ENCODE results near the gene ANKRD37. TPM values are rescaled to one million over a fixed set of nuclear protein-coding genes. Genes with fewer than 3 reads are reported as not detected.
"Not testable (repeated sequence)": the region's sequence is repeated elsewhere in the genome, so short reads cannot be mapped to it uniquely, and the experiment has no call there.

Gene ANKRD37
- total RNA-seq = 10 to 100 TPM; 10.0 to 13.9 TPM

- Mint-ChIP-seq H3K4me3 (peak within 1 kb of the TSS; percentile 93), H3K27me3 (no peaks in the 10 kb centered on the region), H3K27ac (peak within 1 kb of the TSS; percentile 86 to 97), H3K36me3 (peaks cover 13% of the 10 kb centered on the region), H3K4me1 (ENCODE audit: low read depth in 2 of 2) (peaks cover 18 to 20% of the 10 kb centered on the region in 2 donors), H3K9me3 (no peaks in the 10 kb centered on the region)
- DNase-seq (ENCODE audit: low spot score) = no peak
- no peak for ATAC-seq
Observed at GRCh38 chr4:185396724-185397385, at the start of gene ANKRD37. Gene ANKRD37, plus strand, starts transcription at chr4:185396841. Its CDS starts 83 bp downstream, at chr4:185396924.

DNA sequence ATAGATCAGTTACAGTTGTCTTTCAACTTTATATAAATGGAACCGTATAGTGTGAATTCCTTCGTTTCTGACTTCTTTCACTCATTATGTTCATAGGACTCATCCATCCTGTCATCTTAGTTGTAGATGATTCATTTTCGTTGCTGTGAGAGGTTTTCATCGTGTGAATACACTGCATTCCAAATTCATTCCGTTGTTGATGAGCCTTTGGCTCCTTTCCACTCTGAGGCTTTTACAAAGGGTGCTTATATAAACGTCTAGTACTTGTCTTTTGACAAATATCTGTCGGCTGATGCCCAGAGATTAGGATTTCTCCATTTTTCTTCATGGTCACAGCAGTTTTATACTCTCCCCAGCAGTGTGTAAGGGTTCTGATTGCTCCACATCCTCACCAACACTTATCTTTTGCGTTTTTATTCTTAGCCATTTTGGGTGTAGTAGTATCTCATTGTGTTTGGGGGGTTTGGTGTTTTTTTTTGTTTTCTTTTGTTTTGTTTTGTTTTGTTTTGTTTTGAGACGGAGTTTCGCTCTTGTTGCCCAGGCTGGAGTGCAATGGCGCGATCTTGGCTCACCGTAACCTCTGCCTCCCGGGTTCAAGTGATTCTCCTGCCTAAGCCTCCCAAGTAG is 49.6 kb upstream of the ANKRD37 start:
- peaks cover 15 to 28% of the 10 kb centered on the region in 2 donors for H3K4me1 Mint-ChIP-seq (ENCODE audit: low read depth in 2 of 2)
- H3K9me3 Mint-ChIP-seq = no peaks in the 10 kb centered on the region
- DNase-seq (ENCODE audit: low spot score) = no peak
- H3K4me3 Mint-ChIP-seq = no peak overlapping the region
- ATAC-seq = no peak
- H3K36me3 Mint-ChIP-seq = peaks cover 29% of the 10 kb centered on the region
- no peak overlapping the region for H3K27ac Mint-ChIP-seq
- H3K27me3 Mint-ChIP-seq = no peaks in the 10 kb centered on the region

DNA sequence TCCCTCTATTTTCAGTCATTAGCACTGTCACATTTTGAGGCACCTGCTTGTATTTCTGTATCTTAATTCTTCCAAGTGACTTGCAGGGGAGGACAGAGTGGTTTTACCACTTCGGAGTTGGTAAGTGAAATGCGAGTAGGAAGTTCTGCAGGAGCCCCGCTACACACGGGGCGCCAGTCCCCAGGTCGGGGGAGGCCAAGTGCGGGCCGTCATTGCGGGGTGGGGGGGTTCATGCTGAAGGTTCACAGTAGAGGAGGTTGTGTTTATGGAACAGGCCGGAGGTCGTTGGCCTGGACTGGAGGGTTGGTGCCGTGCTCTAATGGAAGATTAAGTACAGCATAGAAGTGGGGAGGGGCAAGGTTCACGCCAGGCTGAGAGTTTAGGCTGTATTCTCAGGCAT is 45.0 kb upstream of the ANKRD37 start:
- Mint-ChIP-seq H3K27me3 (no peaks in the 10 kb centered on the region), H3K36me3 (peaks cover 30% of the 10 kb centered on the region), H3K27ac (no peak overlapping the region)

GRCh38 chr4:185352202-185352601 is 44.4 kb upstream of the ANKRD37 start:
- H3K27ac Mint-ChIP-seq = no peak overlapping the region
- no peak for DNase-seq (ENCODE audit: low spot score)
- peaks cover 25% of the 10 kb centered on the region for H3K36me3 Mint-ChIP-seq
- no peak overlapping the region for H3K4me3 Mint-ChIP-seq
- no peaks in the 10 kb centered on the region for H3K27me3 Mint-ChIP-seq
- ATAC-seq = no peak
- peaks cover 0 to 4% of the 10 kb centered on the region in 2 donors for H3K4me1 Mint-ChIP-seq (ENCODE audit: low read depth in 2 of 2)
- no peaks in the 10 kb centered on the region for H3K9me3 Mint-ChIP-seq

More for the DNA sequence above, 45.0 kb upstream of the ANKRD37 start:
- no peaks in the 10 kb centered on the region for H3K9me3 Mint-ChIP-seq
- H3K4me3 Mint-ChIP-seq = no peak overlapping the region
- peaks cover 0 to 4% of the 10 kb centered on the region in 2 donors for H3K4me1 Mint-ChIP-seq (ENCODE audit: low read depth in 2 of 2)
- DNase-seq (ENCODE audit: low spot score) = no peak
- ATAC-seq = no peak

DNA sequence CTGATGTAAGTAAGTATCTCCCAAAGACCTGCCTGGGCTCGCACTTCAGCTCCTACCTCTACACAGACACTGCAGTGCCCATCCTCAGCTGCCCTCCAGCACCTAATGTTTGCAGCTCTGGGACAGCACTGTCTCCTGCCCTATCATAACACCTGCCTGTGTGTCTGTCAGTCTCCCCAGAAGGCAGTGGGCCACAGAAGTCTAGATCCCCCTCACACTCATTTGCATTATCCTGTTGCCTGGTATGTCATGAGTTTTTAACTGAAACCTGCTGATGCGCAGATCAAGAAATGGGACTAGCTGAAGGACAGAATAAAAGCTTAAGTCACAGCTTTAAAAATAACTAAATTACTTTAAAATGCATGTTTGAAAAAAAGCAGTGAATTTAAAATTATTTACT is 43.9 kb upstream of the ANKRD37 start:
- DNase-seq (ENCODE audit: low spot score) = no peak

DNA sequence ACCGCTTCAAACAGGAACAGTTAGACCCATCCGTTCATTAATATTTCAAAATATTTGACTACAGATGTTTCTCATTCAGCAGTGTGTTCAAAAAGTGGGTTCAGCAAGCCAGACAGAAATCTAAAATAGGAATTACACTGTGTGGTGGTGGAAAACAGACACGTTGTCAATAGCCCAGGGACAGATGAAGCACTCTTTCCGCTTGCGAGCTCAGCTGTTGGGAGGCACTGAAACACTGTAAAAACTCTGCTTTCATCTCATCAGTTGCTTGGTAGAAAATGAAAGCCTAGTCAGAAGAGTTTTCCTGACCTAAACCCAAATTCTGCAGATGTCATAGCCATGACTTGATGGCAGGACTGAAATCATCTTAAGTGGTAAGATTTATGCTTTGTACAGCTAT is 39.4 kb upstream of the ANKRD37 start:
- Mint-ChIP-seq H3K27me3 (no peaks in the 10 kb centered on the region), H3K36me3 (peaks cover 5% of the 10 kb centered on the region)
- ATAC-seq = no peak

More for the DNA sequence above, 43.9 kb upstream of the ANKRD37 start:
- no peak overlapping the region for H3K4me3 Mint-ChIP-seq
- peaks cover 0 to 4% of the 10 kb centered on the region in 2 donors for H3K4me1 Mint-ChIP-seq (ENCODE audit: low read depth in 2 of 2)
- peaks cover 21% of the 10 kb centered on the region for H3K36me3 Mint-ChIP-seq
- H3K27ac Mint-ChIP-seq = no peak overlapping the region
- ATAC-seq = no peak
- no peaks in the 10 kb centered on the region for H3K27me3 Mint-ChIP-seq
- no peaks in the 10 kb centered on the region for H3K9me3 Mint-ChIP-seq

DNA sequence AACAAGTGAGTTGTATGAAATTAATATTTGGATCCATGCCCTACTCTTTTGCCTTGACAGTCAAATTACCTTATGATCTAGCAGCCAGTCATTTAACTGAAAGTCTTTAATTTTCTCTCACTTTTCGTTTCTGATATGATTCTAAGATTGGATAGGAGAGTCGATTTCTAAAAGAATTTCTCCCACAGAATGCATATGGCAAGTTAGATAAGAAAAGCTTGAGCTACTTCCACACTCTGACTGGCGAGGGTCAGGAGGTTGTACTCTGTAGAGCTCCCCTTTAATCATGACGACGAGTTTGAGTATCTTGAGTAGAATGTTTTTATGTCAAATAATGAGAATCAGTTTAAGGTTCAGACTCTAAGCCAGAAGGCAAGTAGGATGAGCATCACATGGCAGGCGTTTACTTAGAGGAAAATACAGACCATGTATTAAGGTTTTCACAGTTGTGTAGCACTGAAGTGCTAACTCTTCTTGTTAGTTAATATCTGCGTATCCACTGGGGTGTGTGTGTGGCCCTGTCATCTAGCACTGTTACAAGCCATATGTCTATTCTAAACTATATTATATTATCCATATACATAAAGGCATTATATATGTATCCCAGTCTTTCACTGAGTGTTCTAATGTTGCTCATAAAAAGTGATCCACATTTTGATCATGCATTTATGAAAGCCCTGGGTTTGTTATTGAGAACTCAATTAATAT is 38.8 kb upstream of the ANKRD37 start:
- Mint-ChIP-seq H3K27ac (no peak overlapping the region), H3K4me3 (no peak overlapping the region), H3K27me3 (no peaks in the 10 kb centered on the region)

More for the DNA sequence above, 39.4 kb upstream of the ANKRD37 start:
- no peak overlapping the region for H3K27ac Mint-ChIP-seq
- H3K4me3 Mint-ChIP-seq = no peak overlapping the region
- H3K4me1 Mint-ChIP-seq (ENCODE audit: low read depth in 2 of 2) = peaks cover 0 to 4% of the 10 kb centered on the region in 2 donors
- no peaks in the 10 kb centered on the region for H3K9me3 Mint-ChIP-seq
- no peak for DNase-seq (ENCODE audit: low spot score)

GRCh38 chr4:185358514-185358913 is 38.1 kb upstream of the ANKRD37 start:
- Mint-ChIP-seq H3K27ac (no peak overlapping the region), H3K36me3 (no peaks in the 10 kb centered on the region), H3K4me3 (no peak overlapping the region), H3K4me1 (ENCODE audit: low read depth in 2 of 2) (no peaks in the 10 kb centered on the region), H3K27me3 (no peaks in the 10 kb centered on the region), H3K9me3 (no peaks in the 10 kb centered on the region)
- DNase-seq (ENCODE audit: low spot score) (no peak), ATAC-seq (no peak)

More for the DNA sequence above, 38.8 kb upstream of the ANKRD37 start:
- H3K36me3 Mint-ChIP-seq = no peaks in the 10 kb centered on the region
- DNase-seq (ENCODE audit: low spot score) (no peak), ATAC-seq (no peak)
- no peaks in the 10 kb centered on the region for H3K9me3 Mint-ChIP-seq
- no peaks in the 10 kb centered on the region for H3K4me1 Mint-ChIP-seq (ENCODE audit: low read depth in 2 of 2)

DNA sequence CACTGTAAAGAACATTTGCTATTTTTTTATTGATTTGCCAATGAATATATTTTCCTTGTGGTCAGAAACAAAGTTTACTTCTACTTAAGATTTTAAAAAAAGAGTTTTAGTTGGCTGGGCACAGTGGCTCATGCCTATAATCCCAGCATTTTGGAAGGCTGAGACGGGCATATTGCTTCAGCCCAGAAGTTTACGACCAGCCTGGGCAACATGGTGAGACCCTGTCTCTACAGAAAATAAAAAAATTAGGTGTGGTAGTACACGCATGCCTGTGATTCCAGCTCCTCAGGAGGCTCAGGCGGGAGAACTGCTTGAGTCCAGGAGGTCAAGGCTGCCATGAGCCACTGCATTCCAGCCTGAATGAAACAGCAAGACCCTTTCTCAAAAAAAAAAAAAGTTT is 37.7 kb upstream of the ANKRD37 start:
- Mint-ChIP-seq H3K4me1 (ENCODE audit: low read depth in 2 of 2) (no peaks in the 10 kb centered on the region), H3K9me3 (no peaks in the 10 kb centered on the region), H3K4me3 (no peak overlapping the region), H3K36me3 (no peaks in the 10 kb centered on the region), H3K27ac (no peak overlapping the region), H3K27me3 (no peaks in the 10 kb centered on the region)
- DNase-seq (ENCODE audit: low spot score) = no peak
- no peak for ATAC-seq

GRCh38 chr4:185359767-185360446 is 36.7 kb upstream of the ANKRD37 start:
- no peak for DNase-seq (ENCODE audit: low spot score)
- Mint-ChIP-seq H3K9me3 (no peaks in the 10 kb centered on the region), H3K36me3 (no peaks in the 10 kb centered on the region), H3K4me3 (no peak overlapping the region), H3K27ac (no peak overlapping the region), H3K27me3 (no peaks in the 10 kb centered on the region), H3K4me1 (ENCODE audit: low read depth in 2 of 2) (no peaks in the 10 kb centered on the region)
- ATAC-seq = no peak

DNA sequence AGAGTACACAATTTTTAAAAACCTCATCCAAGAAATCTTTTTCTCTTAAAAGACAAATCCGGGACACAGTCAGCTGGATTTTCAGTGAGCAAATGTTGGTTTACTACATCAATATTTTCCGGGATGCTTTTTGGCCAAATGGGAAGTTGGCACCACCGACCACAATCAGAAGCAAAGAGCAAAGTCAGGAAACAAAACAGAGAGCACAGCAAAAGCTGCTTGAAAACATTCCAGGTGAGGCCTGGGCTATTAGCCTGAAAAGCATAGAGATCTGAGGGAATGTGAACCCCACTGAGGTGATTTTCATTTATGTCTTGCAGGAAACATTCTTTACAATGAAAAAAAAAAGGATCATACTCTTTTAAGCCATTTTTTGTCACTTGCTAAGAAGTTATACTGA is 34.8 kb upstream of the ANKRD37 start:
- Mint-ChIP-seq H3K27me3 (no peaks in the 10 kb centered on the region), H3K4me3 (no peak overlapping the region), H3K4me1 (ENCODE audit: low read depth in 2 of 2) (no peaks in the 10 kb centered on the region), H3K9me3 (no peaks in the 10 kb centered on the region), H3K27ac (no peak overlapping the region), H3K36me3 (no peaks in the 10 kb centered on the region)
- ATAC-seq = no peak
- DNase-seq (ENCODE audit: low spot score) = no peak

- DNase-seq (ENCODE audit: low spot score); H3K27me3 Mint-ChIP-seq; H3K4me1 Mint-ChIP-seq (ENCODE audit: low read depth in 2 of 2); H3K36me3 Mint-ChIP-seq; ATAC-seq; H3K4me3 Mint-ChIP-seq; H3K27ac Mint-ChIP-seq; H3K9me3 Mint-ChIP-seq: not testable (repeated sequence)
Observed at GRCh38 chr4:185362570-185362969, 34.1 kb upstream of the ANKRD37 start.

DNA sequence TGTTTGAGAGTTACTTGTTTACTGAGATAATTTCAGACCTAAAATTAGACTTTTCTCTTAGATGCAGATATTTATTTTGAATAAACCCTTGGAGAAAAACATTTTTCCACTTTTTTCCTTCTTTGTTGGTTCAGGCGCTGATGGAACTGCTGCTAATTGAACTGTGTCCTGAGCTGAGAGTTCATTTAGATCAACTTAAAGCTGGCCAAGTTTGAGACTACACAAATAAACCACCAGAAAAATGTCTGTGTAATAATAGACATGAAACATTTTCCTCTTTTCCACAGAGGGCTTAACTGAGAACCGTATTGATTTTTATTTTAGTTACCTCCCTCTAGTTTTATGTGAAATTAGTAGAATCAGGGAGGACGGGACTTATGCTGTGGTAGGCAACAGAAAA is 33.4 kb upstream of the ANKRD37 start:
- Mint-ChIP-seq H3K9me3 (no peaks in the 10 kb centered on the region), H3K27ac (no peak overlapping the region), H3K27me3 (no peaks in the 10 kb centered on the region), H3K36me3 (no peaks in the 10 kb centered on the region), H3K4me3 (no peak overlapping the region), H3K4me1 (ENCODE audit: low read depth in 2 of 2) (no peaks in the 10 kb centered on the region)
- no peak for ATAC-seq
- no peak for DNase-seq (ENCODE audit: low spot score)

- H3K4me1 Mint-ChIP-seq (ENCODE audit: low read depth in 2 of 2) = no peaks in the 10 kb centered on the region
Observed at GRCh38 chr4:185364886-185365285, 31.8 kb upstream of the ANKRD37 start.

More at GRCh38 chr4:185364886-185365285, 31.8 kb upstream of the ANKRD37 start:
- H3K27me3 Mint-ChIP-seq = no peaks in the 10 kb centered on the region
- ATAC-seq (no peak), DNase-seq (ENCODE audit: low spot score) (no peak)
- no peaks in the 10 kb centered on the region for H3K9me3 Mint-ChIP-seq
- H3K4me3 Mint-ChIP-seq = no peak overlapping the region
- H3K27ac Mint-ChIP-seq = no peak overlapping the region
- H3K36me3 Mint-ChIP-seq = no peaks in the 10 kb centered on the region
